ENCODE data around the gene MERTK.
"Not testable (repeated sequence)": the region's sequence is repeated elsewhere in the genome, so short reads cannot be mapped to it uniquely, and the experiment has no call there.

The MERTK gene

GRCh38 chr2:112048887-112049286 lies 150.5 kb downstream of the MERTK start:
- DNase-seq = peak; percentile 17

- DNase-seq = no peak
Observed at GRCh38 chr2:112050316-112050715, 151.9 kb downstream of the MERTK start.

GRCh38 chr2:112053917-112054846 lies 155.8 kb downstream of the MERTK start:
- DNase-seq = peak; percentile 97

GRCh38 chr2:112054847-112055729 lies 156.7 kb downstream of the MERTK start, which contains the start of gene TMEM87B:
Gene TMEM87B, plus strand, starts transcription at chr2:112055269. Its CDS starts 323 bp downstream, at chr2:112055592.
- peak; percentile 88 for DNase-seq

GRCh38 chr2:112055730-112056625 lies 157.6 kb downstream of the MERTK start:
- peak; percentile 40 for DNase-seq

- DNase-seq = no peak
Observed at GRCh38 chr2:112056626-112056987, 158.2 kb downstream of the MERTK start.

GRCh38 chr2:112059671-112060070 lies 161.3 kb downstream of the MERTK start:
- DNase-seq = no peak

- DNase-seq = no peak
Observed at GRCh38 chr2:112061299-112061698, 162.9 kb downstream of the MERTK start.

GRCh38 chr2:112061840-112062239 lies 163.4 kb downstream of the MERTK start:
- no peak for DNase-seq

- no peak for DNase-seq
Observed at GRCh38 chr2:112062894-112063293, 164.5 kb downstream of the MERTK start.

- no peak for DNase-seq
Observed at GRCh38 chr2:112065486-112065885, 167.1 kb downstream of the MERTK start.

- DNase-seq = no peak
Observed at GRCh38 chr2:112065966-112066365, 167.6 kb downstream of the MERTK start.

GRCh38 chr2:112069794-112070193 lies 171.4 kb downstream of the MERTK start:
- DNase-seq = not testable (repeated sequence)

- peak; percentile 41 for DNase-seq
Observed at GRCh38 chr2:112073875-112074274, 175.5 kb downstream of the MERTK start.

GRCh38 chr2:112074506-112074905 lies 176.1 kb downstream of the MERTK start:
- DNase-seq = no peak

GRCh38 chr2:112075490-112076260 lies 177.3 kb downstream of the MERTK start:
- no peak for DNase-seq

- no peak for DNase-seq
Observed at GRCh38 chr2:112077814-112078213, 179.4 kb downstream of the MERTK start.

Data from NCI-H2029 (cell line).